ENCODE results near the gene FAM151A. TPM values are rescaled to one million over a fixed set of nuclear protein-coding genes. Genes with fewer than 3 reads are reported as not detected.

Gene FAM151A
- total RNA-seq, 6 experiments from 2014 or later: not detected

DNA sequence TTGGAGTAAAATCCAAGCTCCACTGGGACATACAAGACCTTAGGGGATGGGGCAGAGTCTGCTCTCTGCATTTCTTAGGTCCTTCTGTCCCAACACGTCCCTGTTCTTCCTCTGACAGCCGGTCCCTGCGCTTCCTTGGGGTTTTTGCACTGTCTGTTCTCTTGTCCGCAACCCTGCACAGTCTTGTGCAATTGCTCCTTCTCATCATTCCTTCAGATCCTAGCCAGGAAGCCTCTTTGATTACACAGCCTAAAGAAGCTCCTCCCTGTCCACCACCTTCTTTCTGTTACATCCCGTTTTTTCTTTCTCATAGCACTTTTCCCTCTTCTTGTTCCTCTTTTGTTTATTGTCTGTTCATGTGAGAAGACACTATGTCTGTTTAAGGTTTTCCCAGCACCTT, 55.4 kb downstream of the FAM151A start:
- H3K27ac Mint-ChIP-seq: no peak overlapping the region
- peaks cover 39% of the 10 kb centered on the region for H3K4me1 Mint-ChIP-seq (ENCODE audit: low read depth)
- H3K36me3 Mint-ChIP-seq (ENCODE audit: low read depth): no peaks in the 10 kb centered on the region
- DNase-seq: no peak
- H3K27me3 Mint-ChIP-seq (ENCODE audit: insufficient read depth): peaks cover 4% of the 10 kb centered on the region
- H3K4me3 Mint-ChIP-seq: no peak overlapping the region
- TF ChIP-seq CTCF (IDR thresholded peaks at IDR 0.05): no peak
- H3K9me3 Mint-ChIP-seq: no peaks in the 10 kb centered on the region

DNA sequence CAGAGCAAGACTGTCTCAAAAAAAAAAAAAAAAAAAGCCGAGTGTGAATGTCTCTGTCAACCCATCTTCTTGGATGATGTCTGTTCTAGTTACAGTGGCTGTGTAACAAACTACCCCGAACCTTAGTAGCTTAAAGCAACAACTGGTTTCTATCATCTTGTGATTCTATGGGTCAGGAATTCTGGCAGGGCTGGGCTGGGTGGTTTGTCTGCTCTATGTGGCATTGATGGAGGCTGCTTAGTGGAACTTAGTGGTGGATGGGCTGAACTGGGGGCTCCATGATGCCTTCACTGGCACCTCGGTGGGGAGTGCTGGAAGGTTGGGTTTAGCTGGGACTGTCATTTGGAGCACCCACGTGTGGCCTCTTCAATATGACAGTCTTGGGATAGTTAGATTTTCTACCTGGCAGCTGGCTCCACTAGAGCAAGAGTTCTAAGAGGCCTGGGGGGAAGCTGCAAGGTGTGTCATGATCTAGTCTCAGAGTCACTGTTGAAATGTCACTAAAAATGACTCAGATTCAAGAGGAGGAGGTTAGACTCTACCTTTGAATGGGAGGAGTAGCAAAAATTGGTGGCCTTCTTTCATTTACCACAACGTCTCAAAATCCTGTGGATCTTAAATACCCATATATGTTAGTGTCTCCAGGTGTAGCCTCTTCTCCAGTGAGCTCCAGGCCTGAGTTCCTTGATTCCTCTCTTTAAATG, 56.7 kb downstream of the FAM151A start:
- Mint-ChIP-seq H3K9me3 (no peaks in the 10 kb centered on the region), H3K4me3 (no peak overlapping the region), H3K4me1 (ENCODE audit: low read depth) (peaks cover 31% of the 10 kb centered on the region), H3K27ac (no peak overlapping the region), H3K36me3 (ENCODE audit: low read depth) (no peaks in the 10 kb centered on the region), H3K27me3 (ENCODE audit: insufficient read depth) (peaks cover 4% of the 10 kb centered on the region)
- no peak for DNase-seq
- no peak for TF ChIP-seq CTCF (IDR thresholded peaks at IDR 0.05)

DNA sequence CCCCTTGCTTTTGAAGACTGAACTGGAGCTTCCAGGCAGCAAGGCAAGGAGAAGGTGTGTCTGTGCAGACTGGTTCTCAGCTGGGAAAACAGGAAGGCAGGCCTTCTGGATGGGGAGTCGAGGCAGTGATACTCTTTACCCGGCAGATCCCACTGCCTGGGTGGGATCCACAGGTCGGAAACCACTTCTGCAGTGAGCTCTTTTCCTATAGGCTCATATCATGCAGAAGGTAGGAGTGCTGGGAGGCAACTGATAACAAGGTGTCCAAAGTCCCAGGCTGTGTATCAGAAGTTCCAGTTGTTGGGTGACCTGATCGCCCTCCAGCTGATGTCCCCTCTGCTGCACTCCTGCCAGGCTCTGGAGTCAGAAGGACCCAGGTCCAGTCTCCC, 58.2 kb downstream of the FAM151A start:
- Mint-ChIP-seq H3K4me3 (no peak overlapping the region), H3K36me3 (ENCODE audit: low read depth) (no peaks in the 10 kb centered on the region), H3K9me3 (no peaks in the 10 kb centered on the region), H3K27ac (no peak overlapping the region), H3K4me1 (ENCODE audit: low read depth) (peaks cover 17% of the 10 kb centered on the region), H3K27me3 (ENCODE audit: insufficient read depth) (peaks cover 4% of the 10 kb centered on the region)
- TF ChIP-seq CTCF (IDR thresholded peaks at IDR 0.05): no peak
- no peak for DNase-seq

DNA sequence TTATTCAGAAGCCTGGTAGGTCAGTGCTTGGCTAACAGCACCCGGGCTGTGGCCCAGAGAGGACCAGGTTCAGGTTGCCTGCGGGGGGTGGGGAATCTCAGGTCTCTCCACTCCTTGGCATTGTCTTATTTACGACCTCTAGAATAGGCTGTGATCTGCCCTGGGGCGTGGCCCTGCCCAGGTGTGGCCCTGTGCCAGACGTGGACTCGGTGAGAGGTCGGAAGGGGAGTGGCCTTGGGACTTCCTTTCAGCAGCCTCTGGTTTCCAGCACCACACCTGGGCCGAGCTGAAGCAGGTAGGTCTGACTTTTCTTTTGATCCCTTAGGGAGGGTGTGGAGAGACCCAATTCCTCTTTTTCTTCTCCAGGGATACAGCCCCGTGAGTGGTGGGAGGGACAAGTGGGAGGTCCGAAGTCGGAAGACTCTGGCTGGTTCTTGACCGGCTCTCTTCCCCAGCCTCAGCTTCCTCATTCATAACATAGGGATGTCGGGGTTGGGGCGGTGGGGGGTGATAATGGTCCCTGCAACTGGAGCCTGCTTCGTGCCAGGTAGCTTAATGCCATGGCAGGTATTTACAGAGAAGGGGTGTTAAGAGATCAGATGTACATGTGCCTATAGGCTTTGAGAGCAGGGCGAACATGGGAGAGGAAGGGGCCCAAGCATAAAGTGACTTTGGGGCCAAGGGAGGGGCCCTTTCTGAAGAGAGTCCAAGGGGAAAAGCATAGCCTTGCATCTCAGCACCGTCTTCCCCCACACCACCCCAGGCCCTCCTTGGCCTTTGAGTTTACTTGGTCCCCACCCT, 58.8 kb downstream of the FAM151A start:
- H3K4me1 Mint-ChIP-seq (ENCODE audit: low read depth): peaks cover 13% of the 10 kb centered on the region
- H3K4me3 Mint-ChIP-seq: no peak overlapping the region
- DNase-seq: no peak
- no peaks in the 10 kb centered on the region for H3K9me3 Mint-ChIP-seq
- no peaks in the 10 kb centered on the region for H3K36me3 Mint-ChIP-seq (ENCODE audit: low read depth)
- H3K27ac Mint-ChIP-seq: no peak overlapping the region
- no peak for TF ChIP-seq CTCF (IDR thresholded peaks at IDR 0.05)
- peaks cover 4% of the 10 kb centered on the region for H3K27me3 Mint-ChIP-seq (ENCODE audit: insufficient read depth)

GRCh38 chr1:54559771-54560231, 63.5 kb downstream of the FAM151A start:
- peaks cover 7% of the 10 kb centered on the region for H3K36me3 Mint-ChIP-seq (ENCODE audit: low read depth)
- peaks cover 9% of the 10 kb centered on the region for H3K9me3 Mint-ChIP-seq
- H3K4me1 Mint-ChIP-seq (ENCODE audit: low read depth): peaks cover 7% of the 10 kb centered on the region
- no peak for TF ChIP-seq CTCF (IDR thresholded peaks at IDR 0.05)
- no peak overlapping the region for H3K4me3 Mint-ChIP-seq
- H3K27me3 Mint-ChIP-seq (ENCODE audit: insufficient read depth): no peaks in the 10 kb centered on the region; the same call in 1 of the 2 replicates
- no peak overlapping the region for H3K27ac Mint-ChIP-seq
- no peak for DNase-seq

Other genes with a start within 250 kb of the FAM151A start
- gene SSBP3, start 217.1 kb downstream of the FAM151A start, total RNA-seq (2021; fragmentation: NEBNext Ultra II Directional; extraction: Animal tissue kit (Norgen Biotek cat#: 25700)): 10 to 100 TPM; 42.3 to 72.2 (median 58.1) TPM
- gene ACOT11, start 75.3 kb downstream of the FAM151A start, total RNA-seq (2021; fragmentation: NEBNext Ultra II Directional; extraction: Animal tissue kit (Norgen Biotek cat#: 25700)): 1 to 10 TPM; 2.9 to 4.8 (median 3.8) TPM
- gene MROH7, start 18.3 kb upstream of the FAM151A start, total RNA-seq (2021; fragmentation: NEBNext Ultra II Directional; extraction: Animal tissue kit (Norgen Biotek cat#: 25700)): under 1 TPM in 1 of 6 experiments, not detected in 5; 0.09 TPM
- gene TTC4, start 92.3 kb upstream of the FAM151A start, total RNA-seq (2021; fragmentation: NEBNext Ultra II Directional; extraction: Animal tissue kit (Norgen Biotek cat#: 25700)): 10 to 100 TPM; 20.1 to 31.5 (median 28.2) TPM
- gene PARS2, start 141.0 kb upstream of the FAM151A start, total RNA-seq (2021; fragmentation: NEBNext Ultra II Directional; extraction: Animal tissue kit (Norgen Biotek cat#: 25700)): 1 to 10 TPM; 3.3 to 4.2 (median 3.6) TPM
- gene TTC22, start 177.8 kb upstream of the FAM151A start, total RNA-seq (2021; fragmentation: NEBNext Ultra II Directional; extraction: Animal tissue kit (Norgen Biotek cat#: 25700)): not detected